GM21786 (cell line): ENCODE data around the gene PITX1.

Experiments used
- ATAC-seq: cut with Tn5 transposase; IDR thresholded peaks from one replicate; pipeline ENCODE4 v1.9.1; 2021; ENCODE audit not compliant: unreplicated experiment

Gene PITX1

DNA sequence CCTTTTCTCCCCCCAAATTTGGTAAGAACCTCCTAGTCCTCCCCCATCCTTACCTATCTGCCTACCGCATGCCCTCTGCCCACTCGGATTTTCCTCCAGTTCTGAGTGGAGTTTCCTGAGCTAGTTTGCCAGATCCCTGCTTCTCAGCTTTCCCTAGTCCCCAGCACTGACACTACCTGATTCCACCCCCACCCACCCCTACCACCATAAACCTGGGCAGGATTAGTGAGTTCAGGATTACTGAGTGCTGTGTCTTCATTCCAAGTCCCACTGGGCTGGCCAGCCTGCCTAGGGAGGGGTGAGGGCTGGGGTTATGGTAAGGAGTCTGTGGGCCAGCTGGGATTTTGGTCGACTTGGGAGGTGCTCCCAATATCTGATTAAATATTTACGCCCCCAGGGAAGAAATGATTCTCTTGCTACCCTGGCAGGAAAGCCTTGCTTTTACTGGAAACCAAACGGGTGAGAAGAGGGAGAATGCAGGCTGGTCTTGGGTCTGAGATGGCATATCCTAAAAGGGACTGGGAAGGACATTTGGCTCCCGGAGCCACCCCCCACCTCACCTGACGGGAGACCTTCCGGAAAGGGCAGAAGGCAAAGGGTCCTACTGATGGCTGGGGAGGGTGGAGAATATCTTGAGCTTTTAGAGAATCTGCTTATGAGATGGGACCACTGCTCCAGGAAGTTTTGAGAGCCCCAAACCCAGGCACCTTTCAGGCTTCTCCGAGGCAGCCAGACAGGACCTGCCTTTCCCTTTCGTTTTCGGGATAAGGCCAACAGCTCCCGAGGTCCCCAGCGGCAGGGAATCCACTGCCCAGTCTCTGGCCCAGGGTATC, 3.7 kb downstream of the PITX1 start:
- no peak for ATAC-seq

- no peak for ATAC-seq
These were observed 4.4 kb downstream of the PITX1 start for GRCh38 chr5:135029477-135030122.

DNA sequence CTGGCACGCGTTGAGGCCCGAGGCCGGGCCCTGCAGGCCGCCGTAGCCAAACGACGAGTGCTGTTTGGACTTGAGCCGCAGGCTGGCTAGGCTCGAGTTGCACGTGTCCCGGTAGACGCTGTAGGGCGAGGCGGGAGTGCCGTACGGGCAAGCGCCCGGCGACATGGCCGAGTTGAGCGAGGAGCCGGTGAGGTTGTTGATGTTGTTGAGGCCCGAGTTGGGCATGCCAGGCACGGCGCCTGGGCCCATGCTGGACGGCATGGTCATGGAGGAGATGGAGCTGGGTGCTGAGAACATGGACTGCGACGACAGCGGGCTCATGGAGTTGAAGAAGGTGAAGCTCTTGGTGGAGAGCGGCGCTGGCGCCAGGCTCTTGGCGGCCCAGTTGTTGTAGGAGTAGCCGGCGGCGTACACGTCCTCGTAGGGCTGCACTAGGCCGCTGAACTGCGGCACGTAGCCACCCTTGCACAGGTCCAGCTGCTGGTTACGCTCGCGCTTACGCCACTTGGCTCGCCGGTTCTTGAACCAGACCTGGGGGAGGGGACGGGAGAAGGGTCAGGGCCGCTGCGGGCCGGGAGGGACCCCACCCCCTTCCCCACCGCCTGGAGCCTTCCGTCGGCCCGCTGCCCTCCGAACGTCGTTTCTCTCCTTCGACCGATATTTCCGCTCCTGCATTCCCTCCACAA, 5.1 kb downstream of the PITX1 start:
- ATAC-seq, result no peak

DNA sequence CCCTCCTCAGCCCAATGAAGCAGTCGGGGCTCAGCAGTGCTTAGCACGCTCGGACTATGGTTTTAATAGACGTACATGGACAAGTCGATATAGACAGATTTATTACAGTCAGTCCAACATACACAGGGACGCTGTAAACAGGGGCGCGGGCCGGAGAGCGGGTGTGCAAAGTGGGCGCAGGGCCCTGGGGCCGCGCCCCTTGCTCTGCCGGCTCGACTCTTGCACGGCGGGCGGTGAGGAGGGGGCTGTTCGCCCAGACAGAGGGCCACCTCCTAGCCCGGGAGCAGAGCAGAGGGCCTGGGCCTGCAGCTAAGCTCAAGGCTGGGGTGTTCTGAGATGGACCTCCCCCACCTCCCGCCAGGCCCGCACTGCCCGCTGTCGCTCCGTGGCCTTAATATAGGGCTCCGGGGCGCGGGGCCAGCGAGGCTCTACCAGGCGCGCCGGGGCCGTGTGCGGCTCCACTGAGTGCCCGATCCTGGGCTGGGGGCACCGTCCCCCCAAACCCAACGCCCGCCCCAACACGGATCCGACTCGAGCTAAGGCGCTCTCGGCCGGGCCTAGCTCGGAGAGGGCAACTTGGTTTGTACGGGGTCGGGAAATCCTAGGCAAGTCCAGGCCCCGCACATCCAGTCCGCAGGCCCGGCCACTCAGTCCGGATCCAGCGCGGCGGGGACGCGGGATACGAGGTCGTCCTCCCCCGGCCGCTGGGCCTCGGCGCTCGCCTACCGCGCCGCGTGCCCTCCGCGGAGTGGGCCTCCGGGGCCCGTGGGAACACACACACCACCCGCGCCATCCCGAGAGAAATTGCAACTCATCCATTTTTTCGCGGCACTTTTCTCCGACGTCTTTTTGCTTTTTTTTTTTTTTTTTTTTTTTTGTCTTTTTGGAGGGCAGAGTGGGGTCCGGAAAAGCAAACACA, 6.1 kb downstream of the PITX1 start:
- no peak for ATAC-seq

- no peak for ATAC-seq
These were observed 6.7 kb downstream of the PITX1 start for GRCh38 chr5:135027266-135027696.

DNA sequence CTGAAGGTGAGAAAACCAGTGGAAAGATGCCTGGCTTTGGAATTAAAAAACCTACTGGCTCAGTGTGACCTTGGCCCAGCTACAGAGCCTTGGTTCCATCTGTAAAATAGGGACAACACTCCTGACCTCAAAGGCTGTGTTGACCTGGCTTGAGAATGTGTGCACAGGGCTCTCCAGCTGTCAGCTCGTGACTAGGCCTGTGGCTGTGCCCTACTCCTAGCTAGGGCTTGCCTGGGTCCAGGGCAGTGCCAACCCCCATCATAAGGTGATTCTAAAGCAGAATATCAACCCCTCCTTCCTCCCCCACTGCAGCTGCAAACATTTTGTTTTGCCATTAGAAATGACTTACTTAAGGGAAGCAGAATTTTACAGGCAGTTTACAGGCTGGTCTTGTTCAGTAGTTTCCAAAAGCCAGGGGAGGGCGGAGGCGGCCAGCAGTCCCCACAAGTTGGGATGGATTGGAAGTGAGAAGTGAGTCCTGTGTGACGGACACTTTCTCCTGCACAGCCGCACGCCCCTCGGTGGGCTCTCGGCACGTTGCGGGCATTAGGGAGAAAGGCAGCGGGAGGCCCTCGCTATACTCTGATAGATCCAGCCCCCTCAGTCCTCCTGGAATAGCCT, 7.3 kb downstream of the PITX1 start:
- no peak for ATAC-seq

- ATAC-seq, result no peak
These were observed 8.0 kb downstream of the PITX1 start for GRCh38 chr5:135025730-135026644.

- no peak for ATAC-seq
These were observed 8.9 kb downstream of the PITX1 start for GRCh38 chr5:135024956-135025729.

DNA sequence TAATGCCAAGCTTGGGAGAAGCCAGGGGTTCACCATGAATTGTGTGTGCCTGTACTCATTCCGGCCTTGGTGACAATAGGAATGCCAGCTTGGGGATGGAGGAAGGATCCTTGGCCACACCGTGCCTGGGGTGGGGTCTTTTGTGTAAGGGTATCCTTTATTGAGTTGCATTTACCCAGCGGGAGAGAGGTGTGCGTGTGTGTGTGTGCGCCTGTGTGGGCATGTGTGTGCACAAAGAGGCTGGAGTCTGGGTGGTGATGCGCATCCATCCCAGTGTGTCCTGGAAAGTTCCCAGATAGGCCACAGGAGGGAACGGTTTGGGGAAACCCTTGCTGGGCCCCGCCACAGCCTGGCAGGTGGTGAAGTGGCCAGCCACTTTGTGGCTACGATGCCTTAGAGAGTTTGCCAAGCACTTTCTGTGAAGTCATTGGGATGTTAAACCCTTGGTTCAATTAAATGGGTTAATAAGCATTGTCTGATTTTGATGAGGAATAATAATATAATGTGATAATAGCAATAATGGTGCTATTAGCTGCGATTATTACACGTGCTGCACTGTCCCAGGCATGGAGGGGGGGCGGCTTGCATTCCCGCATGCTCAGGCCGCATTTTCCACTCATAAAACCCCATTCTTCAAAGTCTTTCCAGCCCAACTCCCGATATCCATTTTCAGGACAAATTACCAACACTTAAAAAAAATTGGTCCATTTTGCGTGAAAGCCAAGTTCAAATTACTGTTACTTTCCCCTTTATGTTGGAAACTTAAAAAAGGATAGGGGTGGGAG, 13.7 kb downstream of the PITX1 start:
- ATAC-seq, result no peak

GRCh38 chr5:135019314-135019713, 14.7 kb downstream of the PITX1 start:
- ATAC-seq, result no peak

DNA sequence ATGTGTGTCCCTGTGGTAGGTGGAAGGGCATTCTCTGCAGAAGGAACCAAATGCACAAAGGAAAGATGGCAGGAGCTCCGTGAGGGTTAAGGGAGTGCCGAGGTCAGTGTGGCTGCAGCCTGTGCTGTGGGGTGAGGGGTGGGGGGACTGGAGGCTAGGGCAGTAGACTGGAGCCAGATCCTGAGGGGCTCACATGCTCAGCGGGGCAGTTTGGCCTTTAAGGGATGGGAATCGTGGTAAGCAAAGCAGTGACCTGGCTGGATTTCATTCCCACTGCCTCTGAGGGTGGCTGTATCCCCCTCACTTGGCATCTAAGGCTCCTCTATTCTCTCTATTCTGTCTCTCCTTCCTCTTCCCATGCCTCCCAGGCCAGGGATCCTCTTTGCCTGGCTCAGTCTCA, 15.6 kb downstream of the PITX1 start:
- ATAC-seq, result no peak

DNA sequence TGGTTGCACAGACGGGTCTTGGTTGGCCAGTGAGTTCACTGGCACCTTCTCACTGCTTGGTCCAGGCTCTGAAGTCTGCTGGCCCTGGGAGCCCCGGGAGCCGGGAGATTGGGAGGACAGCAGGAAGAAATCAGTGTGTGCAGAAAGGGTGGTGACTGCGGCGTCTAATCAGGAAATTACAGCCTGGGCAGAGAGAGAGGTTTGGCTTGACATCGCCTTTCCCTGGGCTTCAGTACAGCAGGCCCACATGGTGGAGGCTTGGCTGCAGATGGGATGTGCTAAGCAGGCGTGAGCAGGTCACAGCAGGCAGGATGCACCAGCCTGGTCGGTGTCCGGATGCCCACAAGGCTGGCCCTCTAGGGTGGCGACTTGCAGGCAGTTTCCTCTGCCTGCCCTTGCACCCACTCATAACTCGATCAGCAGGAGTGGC, 17.2 kb downstream of the PITX1 start:
- ATAC-seq, result no peak

GRCh38 chr5:135015942-135016341, 18.1 kb downstream of the PITX1 start:
- ATAC-seq, result no peak

GRCh38 chr5:135013947-135014570, 20.0 kb downstream of the PITX1 start:
- ATAC-seq, result no peak

DNA sequence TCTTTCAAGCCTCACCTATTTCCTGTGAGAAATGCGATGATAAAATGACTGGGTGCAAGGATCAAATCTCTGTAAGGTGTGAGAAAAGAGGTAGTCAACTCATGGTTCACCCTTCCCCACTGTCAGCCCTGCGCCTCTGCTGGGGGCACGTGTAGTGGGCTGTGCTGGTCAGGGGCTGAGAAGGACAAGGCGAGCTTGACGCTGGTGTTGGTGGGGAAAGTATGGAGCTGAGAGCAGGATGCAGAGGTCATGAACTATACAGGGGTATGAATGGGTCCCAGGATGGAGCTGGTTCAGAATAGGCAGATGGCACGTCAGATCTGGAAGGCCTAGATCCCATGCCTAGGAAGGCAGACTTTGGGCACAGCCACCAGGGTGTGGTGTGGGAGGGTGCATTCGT, 20.6 kb downstream of the PITX1 start:
- ATAC-seq, result no peak

DNA sequence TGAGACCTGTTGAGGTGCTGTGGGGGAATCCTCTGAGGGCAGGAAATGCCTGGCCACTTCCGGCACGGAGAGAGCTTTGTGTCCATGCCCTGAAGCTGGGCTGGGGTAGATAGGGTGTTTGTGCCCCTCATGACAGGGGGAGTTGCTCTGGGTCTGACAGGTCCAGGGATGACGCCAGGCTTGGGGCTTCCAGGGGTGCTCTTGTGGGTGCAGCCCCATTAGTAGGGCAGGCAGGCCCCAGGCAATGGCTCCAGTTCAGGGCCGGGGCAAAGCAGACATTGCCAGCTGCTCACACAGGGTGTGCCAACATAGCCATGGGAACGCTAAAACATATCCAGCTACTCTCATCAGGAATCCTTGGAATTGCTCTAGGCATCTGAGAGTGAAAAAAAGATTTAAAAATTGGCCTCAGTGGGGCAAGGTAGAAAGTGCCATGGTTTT, 21.1 kb downstream of the PITX1 start:
- ATAC-seq, result no peak

GRCh38 chr5:135012033-135012588, 21.9 kb downstream of the PITX1 start:
- no peak for ATAC-seq
